Endodermal cell (in vitro differentiated cells): ENCODE measurements around the gene AMIGO1. TPM values are rescaled to one million over a fixed set of nuclear protein-coding genes. Genes with fewer than 3 reads are reported as not detected.

Experiments used
- DNase-seq: peaks from one replicate; pipeline ENCODE4 v3.0.0-alpha.2; 2017
- H3K27ac ChIP-seq: 2 replicates; pipeline ENCODE4 v1.5.1; 2013; ENCODE audit warnings: mild to moderate bottlenecking, low read depth, low read length, moderate library complexity
- H3K27me3 ChIP-seq: 2 replicates; pipeline ENCODE4 v1.6.1; 2013; ENCODE audit warnings: mild to moderate bottlenecking, low read length, moderate library complexity; ENCODE audit not compliant: insufficient read depth, control insufficient read depth, poor library complexity, severe bottlenecking
- H3K36me3 ChIP-seq: 2 replicates; pipeline ENCODE4 v1.7.0; 2013; ENCODE audit warnings: mild to moderate bottlenecking, low read length, moderate library complexity; ENCODE audit not compliant: control insufficient read depth, insufficient read depth
- H3K4me1 ChIP-seq: one replicate; pipeline ENCODE4 v1.7.0; 2013; ENCODE audit warnings: low read length; ENCODE audit not compliant: control insufficient read depth, insufficient read depth
- H3K4me3 ChIP-seq: 2 replicates; pipeline ENCODE4 v1.5.1; 2013; ENCODE audit warnings: mild to moderate bottlenecking, low read length, moderate library complexity
- H3K9ac ChIP-seq: 2 replicates; pipeline ENCODE4 v1.6.1; 2013; ENCODE audit warnings: mild to moderate bottlenecking, low read length, moderate library complexity; ENCODE audit not compliant: poor library complexity, severe bottlenecking; ENCODE audit errors: extremely low read depth
- H3K9me3 ChIP-seq: 2 replicates; pipeline ENCODE4 v1.6.1; 2013; ENCODE audit warnings: mild to moderate bottlenecking, low read length, moderate library complexity; ENCODE audit not compliant: control insufficient read depth
- H3K27ac Mint-ChIP-seq: 2 replicates; pipeline ENCODE4 v1.8.0; 2020; ENCODE audit warnings: mixed read lengths
- H3K27me3 Mint-ChIP-seq: 2 replicates; pipeline ENCODE4 v1.8.0; 2021; ENCODE audit warnings: mild to moderate bottlenecking, mixed read lengths; ENCODE audit not compliant: insufficient read depth
- H3K36me3 Mint-ChIP-seq: 2 replicates; pipeline ENCODE4 v1.8.0; 2020; ENCODE audit warnings: low read depth, mixed read lengths
- H3K4me1 Mint-ChIP-seq: 2 replicates; pipeline ENCODE4 v1.8.0; 2020; ENCODE audit warnings: mixed read lengths
- H3K4me3 Mint-ChIP-seq: 2 replicates; pipeline ENCODE4 v1.8.0; 2020; ENCODE audit warnings: mild to moderate bottlenecking, moderate library complexity, mixed read lengths
- H3K9me3 Mint-ChIP-seq: 2 replicates; pipeline ENCODE4 v1.8.0; 2020; ENCODE audit warnings: mild to moderate bottlenecking, mixed read lengths
- CTCF ChIP-seq: fragments of 200-600 bp; sonication (generic); conservative IDR thresholded peaks from 2 replicates; pipeline ENCODE4 v1.5.0; 2021; ENCODE audit warnings: antibody characterized with exemption, mild to moderate bottlenecking
- WGBS, 2 experiments: methylation state at CpG; one replicate each; pipeline versions ENCODE4 v1.1.5 to v1.1.7; 2013; ENCODE audit warnings: missing lambda C conversion rate in 2 of 2, mixed read lengths in 1 of 2; ENCODE audit not compliant: insufficient coverage in 1 of 2, insufficient read length in 1 of 2; 5-methylcytosine and 5-hydroxymethylcytosine counted together
- total RNA-seq, 2 donors: library from RNA; stranded (reverse); fragmentation: NEBNext Ultra II Directional in 1 of 2; extraction: Animal tissue kit (Norgen Biotek cat#: 25700) in 1 of 2; gene quantifications; 2 replicates in 1 of 2; 3 replicates in 1 of 2; pipeline ENCODE4 v1.2.1, GENCODE V29; 2021

Gene AMIGO1
- total RNA-seq, 2 donors from 2014 or later: 2.4 to 2.7 TPM

GRCh38 chr1:109492779-109493178 lies 16.7 kb downstream of the AMIGO1 start:
- Histone ChIP-seq H3K9ac (no peak overlapping the region), H3K27me3 (no peaks in the 10 kb centered on the region), H3K9me3 (no peaks in the 10 kb centered on the region), H3K4me1 (no peaks in the 10 kb centered on the region), H3K4me3 (no peak overlapping the region), H3K27ac (no peak overlapping the region), H3K36me3 (peaks cover 13% of the 10 kb centered on the region)
- Mint-ChIP-seq H3K4me1 (peaks cover 6% of the 10 kb centered on the region), H3K4me3 (no peak overlapping the region), H3K9me3 (no peaks in the 10 kb centered on the region), H3K36me3 (peaks cover 12% of the 10 kb centered on the region), H3K27ac (no peak overlapping the region), H3K27me3 (no peaks in the 10 kb centered on the region)
- no peak for TF ChIP-seq CTCF
- no peak for DNase-seq
- 83 to 100% methylated on average over 3 to 4 of the region's 4 CpGs for WGBS, 2 experiments

- Mint-ChIP-seq H3K27ac (no peak overlapping the region), H3K4me1 (no peaks in the 10 kb centered on the region), H3K36me3 (peaks cover 8% of the 10 kb centered on the region), H3K9me3 (no peaks in the 10 kb centered on the region), H3K27me3 (no peaks in the 10 kb centered on the region), H3K4me3 (no peak overlapping the region)
- Histone ChIP-seq H3K4me1 (no peaks in the 10 kb centered on the region), H3K27me3 (no peaks in the 10 kb centered on the region), H3K27ac (no peak overlapping the region), H3K4me3 (no peak overlapping the region), H3K9ac (no peak overlapping the region), H3K36me3 (peaks cover 13% of the 10 kb centered on the region), H3K9me3 (no peaks in the 10 kb centered on the region)
- no peak for TF ChIP-seq CTCF
- no peak for DNase-seq
- WGBS, 2 experiments: 90 to 98% methylated on average over 5 to 8 of the region's 8 CpGs
These were observed 18.2 kb downstream of the AMIGO1 start for GRCh38 chr1:109491372-109491771.

GRCh38 chr1:109490934-109491302 lies 18.6 kb downstream of the AMIGO1 start:
- H3K4me3 Mint-ChIP-seq: no peak overlapping the region
- 89 to 94% methylated on average over 5 to 11 of the region's 11 CpGs for WGBS, 2 experiments
- Histone ChIP-seq H3K4me1 (no peaks in the 10 kb centered on the region), H3K4me3 (no peak overlapping the region), H3K36me3 (peaks cover 13% of the 10 kb centered on the region), H3K27ac (no peak overlapping the region), H3K9ac (no peak overlapping the region), H3K27me3 (no peaks in the 10 kb centered on the region), H3K9me3 (no peaks in the 10 kb centered on the region)
- no peaks in the 10 kb centered on the region for H3K9me3 Mint-ChIP-seq
- H3K27ac Mint-ChIP-seq: no peak overlapping the region
- peaks cover 4% of the 10 kb centered on the region for H3K36me3 Mint-ChIP-seq
- H3K4me1 Mint-ChIP-seq: no peaks in the 10 kb centered on the region
- TF ChIP-seq CTCF: no peak
- no peak for DNase-seq
- H3K27me3 Mint-ChIP-seq: no peaks in the 10 kb centered on the region
